Measurements from ENCODE around the gene MBD3.

MBD3 gene

DNA sequence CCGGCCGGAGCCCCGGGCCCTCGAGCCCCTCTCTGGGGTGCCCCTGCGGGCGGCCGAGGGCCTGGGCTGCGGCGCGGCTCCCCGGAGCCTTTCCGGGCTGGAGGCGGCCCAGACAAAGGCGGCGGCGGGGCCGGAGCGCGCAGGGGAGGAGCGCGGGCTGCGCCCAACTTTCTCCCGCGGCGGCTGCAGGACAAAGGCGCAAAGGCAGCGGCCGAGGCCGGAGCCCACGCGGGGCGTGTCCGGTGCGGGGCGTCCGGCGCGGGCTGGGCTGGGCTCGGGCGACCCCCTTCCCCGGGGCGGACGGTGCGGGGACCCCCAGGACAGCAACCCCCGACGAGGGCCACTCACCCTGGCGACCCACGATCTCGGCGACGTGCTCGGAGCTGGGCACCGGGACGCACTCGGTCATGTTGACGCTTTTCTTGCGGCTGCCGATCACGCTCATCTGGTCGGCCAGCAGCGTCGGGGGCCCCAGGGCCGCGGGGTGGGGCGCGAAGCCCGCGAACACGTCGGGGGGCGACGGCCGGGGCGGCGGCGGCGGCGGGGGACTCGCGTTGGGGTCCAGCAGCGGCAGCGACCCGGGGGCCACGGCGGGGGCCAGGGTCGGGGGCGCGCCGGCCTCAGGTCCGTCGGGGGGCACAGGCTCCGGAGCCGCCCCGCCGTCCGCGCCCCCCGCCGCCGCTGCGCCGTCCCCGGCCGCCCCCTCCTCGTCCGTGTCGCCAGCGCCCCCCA is 25.4 kb downstream of the MBD3 start:
- Histone ChIP-seq H3K4me1 (ENCODE audit: control insufficient read depth in 1 of 2, insufficient read depth in 2 of 2, low read length in 2 of 2) (peaks cover 0 to 13% of the 10 kb centered on the region in 2 donors), H3K27me3 (ENCODE audit: low read depth, low read length) (no peaks in the 10 kb centered on the region), H3K9me3 (ENCODE audit: control insufficient read depth in 1 of 2, low read length in 2 of 2) (no peaks in the 10 kb centered on the region), H3K27ac (ENCODE audit: low read length) (no peak overlapping the region), H3K36me3 (ENCODE audit: control insufficient read depth in 1 of 2, insufficient read depth in 2 of 2, low read length in 2 of 2) (no peaks in the 10 kb centered on the region), H3K4me3 (ENCODE audit: low read depth in 1 of 2, low read length in 2 of 2) (peak overlapping the region in 1 of 2 donors; percentile 76)

GRCh38 chr19:1566392-1567115 is 26.1 kb downstream of the MBD3 start:
- no peaks in the 10 kb centered on the region for H3K36me3 ChIP-seq (ENCODE audit: control insufficient read depth in 1 of 2, insufficient read depth in 2 of 2, low read length in 2 of 2)
- H3K9me3 ChIP-seq (ENCODE audit: control insufficient read depth in 1 of 2, low read length in 2 of 2): no peaks in the 10 kb centered on the region
- H3K4me3 ChIP-seq (ENCODE audit: low read depth in 1 of 2, low read length in 2 of 2): peak overlapping the region in 1 of 2 donors; percentile 76
- H3K27me3 ChIP-seq (ENCODE audit: low read depth, low read length): no peaks in the 10 kb centered on the region
- no peak overlapping the region for H3K27ac ChIP-seq (ENCODE audit: low read length)
- H3K4me1 ChIP-seq (ENCODE audit: control insufficient read depth in 1 of 2, insufficient read depth in 2 of 2, low read length in 2 of 2): peaks cover 0 to 13% of the 10 kb centered on the region in 2 donors

DNA sequence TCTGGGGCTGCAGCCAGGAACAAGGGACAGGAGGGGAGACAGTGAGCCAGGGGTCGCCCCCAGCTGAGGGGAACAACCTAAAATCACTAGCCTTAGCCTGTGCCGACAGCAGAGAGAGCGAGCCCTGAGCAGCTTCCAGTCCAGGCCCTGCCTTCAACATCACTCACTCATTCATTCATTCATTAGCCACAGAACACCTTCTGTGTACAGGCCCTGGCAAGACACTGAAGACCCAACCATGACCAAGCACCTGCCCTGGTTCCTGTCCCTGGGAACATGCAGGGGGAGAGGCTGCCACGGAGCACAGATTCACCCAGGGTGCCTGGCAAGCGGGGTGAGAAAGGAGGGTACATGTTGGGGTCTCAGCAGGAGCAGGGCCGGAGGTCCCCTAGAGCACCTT is 29.4 kb downstream of the MBD3 start:
- H3K27me3 ChIP-seq (ENCODE audit: low read depth, low read length): no peaks in the 10 kb centered on the region
- H3K27ac ChIP-seq (ENCODE audit: low read length): no peak overlapping the region
- no peaks in the 10 kb centered on the region for H3K36me3 ChIP-seq (ENCODE audit: control insufficient read depth in 1 of 2, insufficient read depth in 2 of 2, low read length in 2 of 2)
- no peak overlapping the region for H3K4me3 ChIP-seq (ENCODE audit: low read depth in 1 of 2, low read length in 2 of 2)
- H3K4me1 ChIP-seq (ENCODE audit: control insufficient read depth in 1 of 2, insufficient read depth in 2 of 2, low read length in 2 of 2): peaks cover 0 to 9% of the 10 kb centered on the region in 2 donors
- H3K9me3 ChIP-seq (ENCODE audit: control insufficient read depth in 1 of 2, low read length in 2 of 2): no peaks in the 10 kb centered on the region

DNA sequence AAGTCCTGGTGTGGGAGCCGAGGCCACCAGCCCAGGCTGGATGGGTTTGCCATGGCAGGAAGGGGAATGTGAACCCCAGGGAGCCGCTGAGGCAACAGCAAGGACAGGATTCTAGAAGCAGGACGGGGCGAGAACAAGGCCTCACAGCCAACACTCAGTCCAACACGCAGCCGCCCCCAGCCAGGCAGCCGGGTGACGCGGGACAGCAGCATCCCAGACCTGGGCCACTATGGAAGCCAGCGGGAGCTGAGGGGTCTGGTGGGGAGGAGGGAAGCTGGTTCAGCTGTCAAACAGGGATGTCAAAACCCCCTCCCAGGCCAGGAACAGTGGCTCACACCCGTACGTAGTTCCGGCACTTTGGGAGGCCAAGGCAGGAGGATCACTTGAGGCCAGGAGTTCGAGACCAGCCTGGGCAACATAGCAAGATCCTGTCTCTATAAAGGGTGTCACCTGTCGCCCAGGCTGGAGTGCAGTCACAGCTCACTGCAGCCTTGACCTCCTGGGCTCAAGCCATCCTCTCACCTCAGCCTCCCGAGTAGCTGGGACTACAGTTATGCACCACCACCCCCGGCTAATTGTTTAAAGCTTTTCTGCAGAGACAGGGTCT is 31.3 kb downstream of the MBD3 start:
- H3K4me3 ChIP-seq (ENCODE audit: low read depth in 1 of 2, low read length in 2 of 2): no peak overlapping the region
- no peaks in the 10 kb centered on the region for H3K9me3 ChIP-seq (ENCODE audit: control insufficient read depth in 1 of 2, low read length in 2 of 2)
- H3K27me3 ChIP-seq (ENCODE audit: low read depth, low read length): no peaks in the 10 kb centered on the region
- H3K36me3 ChIP-seq (ENCODE audit: control insufficient read depth in 1 of 2, insufficient read depth in 2 of 2, low read length in 2 of 2): peaks cover 0 to 3% of the 10 kb centered on the region in 2 donors
- H3K27ac ChIP-seq (ENCODE audit: low read length): no peak overlapping the region
- peaks cover 0 to 8% of the 10 kb centered on the region in 2 donors for H3K4me1 ChIP-seq (ENCODE audit: control insufficient read depth in 1 of 2, insufficient read depth in 2 of 2, low read length in 2 of 2)

GRCh38 chr19:1560286-1560882 is 32.3 kb downstream of the MBD3 start:
- Histone ChIP-seq H3K4me3 (ENCODE audit: low read depth in 1 of 2, low read length in 2 of 2) (no peak overlapping the region), H3K9me3 (ENCODE audit: control insufficient read depth in 1 of 2, low read length in 2 of 2) (no peaks in the 10 kb centered on the region), H3K27me3 (ENCODE audit: low read depth, low read length) (no peaks in the 10 kb centered on the region), H3K36me3 (ENCODE audit: control insufficient read depth in 1 of 2, insufficient read depth in 2 of 2, low read length in 2 of 2) (peaks cover 0 to 5% of the 10 kb centered on the region in 2 donors), H3K27ac (ENCODE audit: low read length) (no peak overlapping the region), H3K4me1 (ENCODE audit: control insufficient read depth in 1 of 2, insufficient read depth in 2 of 2, low read length in 2 of 2) (no peaks in the 10 kb centered on the region)

DNA sequence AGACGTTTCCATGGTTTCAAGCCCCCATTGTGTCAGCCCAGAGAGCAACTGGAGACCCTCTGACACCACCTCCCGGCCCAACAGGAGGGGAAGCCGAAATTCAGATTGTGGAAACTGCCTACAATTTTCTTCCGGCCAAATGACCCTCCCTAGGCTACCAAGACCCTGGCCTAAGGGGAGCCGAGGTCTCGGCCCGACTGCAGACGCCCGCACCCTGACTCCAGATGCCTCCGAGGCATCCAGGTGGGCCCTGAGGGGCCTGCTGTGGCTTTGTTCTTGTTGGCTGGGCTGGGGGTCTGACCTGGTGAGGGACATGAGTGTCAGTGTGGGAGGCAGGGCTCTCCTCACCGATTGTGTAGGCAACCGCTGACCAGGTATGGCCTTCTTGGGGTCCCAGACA is 34.1 kb downstream of the MBD3 start:
- no peak overlapping the region for H3K4me3 ChIP-seq (ENCODE audit: low read depth in 1 of 2, low read length in 2 of 2)
- H3K27ac ChIP-seq (ENCODE audit: low read length): no peak overlapping the region
- H3K36me3 ChIP-seq (ENCODE audit: control insufficient read depth in 1 of 2, insufficient read depth in 2 of 2, low read length in 2 of 2): peaks cover 0 to 5% of the 10 kb centered on the region in 2 donors
- H3K27me3 ChIP-seq (ENCODE audit: low read depth, low read length): no peaks in the 10 kb centered on the region
- no peaks in the 10 kb centered on the region for H3K9me3 ChIP-seq (ENCODE audit: control insufficient read depth in 1 of 2, low read length in 2 of 2)
- no peaks in the 10 kb centered on the region for H3K4me1 ChIP-seq (ENCODE audit: control insufficient read depth in 1 of 2, insufficient read depth in 2 of 2, low read length in 2 of 2)

DNA sequence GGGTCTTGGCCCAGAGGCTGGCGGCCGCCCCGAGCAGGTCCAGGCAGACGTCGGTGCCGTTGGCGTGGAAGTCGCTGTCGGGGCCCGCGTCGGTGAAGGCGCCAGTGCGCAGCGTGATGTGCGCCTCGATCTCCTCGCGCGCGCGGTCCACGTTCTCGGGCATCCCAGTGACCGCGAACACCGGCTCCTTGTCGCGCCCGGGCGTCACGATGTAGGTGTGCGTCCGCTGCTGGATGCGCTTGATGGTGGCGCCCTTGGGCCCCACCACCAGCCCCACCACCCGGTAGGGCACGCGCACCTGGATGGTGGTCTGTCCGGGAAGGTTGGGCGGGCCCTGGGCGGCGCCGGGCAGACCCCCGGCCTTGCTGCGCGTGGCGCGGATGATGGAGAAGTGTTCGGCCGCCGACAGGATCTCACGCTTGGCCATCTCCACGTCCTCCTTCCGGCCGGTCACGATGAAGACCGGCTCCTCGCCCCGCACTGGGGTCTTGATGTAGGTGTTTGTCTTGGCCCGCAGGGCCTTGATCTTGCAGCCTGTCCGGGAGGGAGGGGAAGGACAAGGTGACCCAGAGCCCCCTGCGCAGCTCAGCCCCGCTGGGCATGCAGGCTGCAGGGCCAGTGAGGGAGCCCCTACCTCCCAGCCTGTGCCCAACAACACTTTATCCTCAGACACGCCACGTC is 36.1 kb downstream of the MBD3 start:
- Histone ChIP-seq H3K27me3 (ENCODE audit: low read depth, low read length) (no peaks in the 10 kb centered on the region), H3K4me3 (ENCODE audit: low read depth in 1 of 2, low read length in 2 of 2) (no peak overlapping the region), H3K36me3 (ENCODE audit: control insufficient read depth in 1 of 2, insufficient read depth in 2 of 2, low read length in 2 of 2) (peaks cover 0 to 5% of the 10 kb centered on the region in 2 donors)

DNA sequence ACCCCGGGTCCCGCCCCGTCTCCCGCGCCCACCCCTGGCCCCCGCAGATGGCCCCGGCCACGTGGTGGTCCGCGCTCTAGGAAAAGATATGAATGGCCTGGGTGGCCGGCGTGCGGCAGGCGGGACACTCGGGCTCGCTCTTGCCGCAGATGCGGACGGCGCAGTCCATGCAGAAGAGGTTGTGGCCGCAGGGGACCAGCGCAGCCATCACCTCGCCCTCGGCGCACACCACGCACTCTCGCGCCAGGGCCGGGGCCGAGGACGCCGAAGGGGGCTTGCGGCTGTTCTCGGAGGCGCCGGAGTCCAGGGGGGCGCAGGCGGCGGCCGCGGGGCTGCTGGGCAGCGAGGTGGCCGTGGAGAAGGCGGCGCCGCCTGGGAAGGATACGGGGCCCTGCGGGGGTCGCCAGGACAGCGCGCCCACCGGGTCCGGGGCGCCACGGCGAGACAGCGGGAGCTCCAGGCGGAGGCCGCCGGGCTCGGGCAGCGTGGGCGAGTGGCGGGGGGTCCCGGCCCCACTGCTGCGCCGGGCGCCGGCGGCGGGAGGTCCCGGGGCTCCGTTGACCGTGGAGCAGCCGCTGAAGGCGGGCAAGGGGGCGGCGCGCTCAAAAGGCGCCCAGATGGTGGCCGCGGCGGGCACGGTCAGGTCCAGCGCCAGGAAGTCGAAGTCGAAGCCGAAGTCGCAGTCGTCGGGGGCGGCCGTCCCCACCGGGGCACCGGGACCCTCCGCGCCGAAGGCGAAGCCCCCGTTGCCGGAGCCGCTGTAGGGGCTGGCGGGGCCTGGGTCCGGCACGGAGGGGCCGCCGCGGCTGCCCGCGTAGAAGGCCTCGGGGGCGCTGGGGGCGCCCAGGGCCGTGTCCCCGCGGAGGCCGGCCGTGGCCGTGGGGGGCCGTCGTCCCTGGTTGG is 36.9 kb downstream of the MBD3 start:
- H3K27ac ChIP-seq (ENCODE audit: low read length): no peak overlapping the region
- no peak overlapping the region for H3K4me3 ChIP-seq (ENCODE audit: low read depth in 1 of 2, low read length in 2 of 2)
- no peaks in the 10 kb centered on the region for H3K9me3 ChIP-seq (ENCODE audit: control insufficient read depth in 1 of 2, low read length in 2 of 2)
- H3K27me3 ChIP-seq (ENCODE audit: low read depth, low read length): no peaks in the 10 kb centered on the region
- H3K36me3 ChIP-seq (ENCODE audit: control insufficient read depth in 1 of 2, insufficient read depth in 2 of 2, low read length in 2 of 2): peaks cover 0 to 5% of the 10 kb centered on the region in 2 donors
- H3K4me1 ChIP-seq (ENCODE audit: control insufficient read depth in 1 of 2, insufficient read depth in 2 of 2, low read length in 2 of 2): no peaks in the 10 kb centered on the region

More for the DNA sequence above, 36.1 kb downstream of the MBD3 start:
- Histone ChIP-seq H3K4me1 (ENCODE audit: control insufficient read depth in 1 of 2, insufficient read depth in 2 of 2, low read length in 2 of 2) (no peaks in the 10 kb centered on the region), H3K9me3 (ENCODE audit: control insufficient read depth in 1 of 2, low read length in 2 of 2) (no peaks in the 10 kb centered on the region), H3K27ac (ENCODE audit: low read length) (no peak overlapping the region)

GRCh38 chr19:1554968-1555367 is 37.7 kb downstream of the MBD3 start:
- no peaks in the 10 kb centered on the region for H3K9me3 ChIP-seq (ENCODE audit: control insufficient read depth in 1 of 2, low read length in 2 of 2)
- no peaks in the 10 kb centered on the region for H3K4me1 ChIP-seq (ENCODE audit: control insufficient read depth in 1 of 2, insufficient read depth in 2 of 2, low read length in 2 of 2)
- H3K27ac ChIP-seq (ENCODE audit: low read length): no peak overlapping the region
- no peaks in the 10 kb centered on the region for H3K27me3 ChIP-seq (ENCODE audit: low read depth, low read length)
- peaks cover 0 to 5% of the 10 kb centered on the region in 2 donors for H3K36me3 ChIP-seq (ENCODE audit: control insufficient read depth in 1 of 2, insufficient read depth in 2 of 2, low read length in 2 of 2)
- no peak overlapping the region for H3K4me3 ChIP-seq (ENCODE audit: low read depth in 1 of 2, low read length in 2 of 2)

- no peak overlapping the region for H3K27ac ChIP-seq (ENCODE audit: low read length)
Observed at GRCh38 chr19:1553415-1553814, 39.2 kb downstream of the MBD3 start.

More at GRCh38 chr19:1553415-1553814, 39.2 kb downstream of the MBD3 start:
- no peaks in the 10 kb centered on the region for H3K27me3 ChIP-seq (ENCODE audit: low read depth, low read length)
- no peaks in the 10 kb centered on the region for H3K9me3 ChIP-seq (ENCODE audit: control insufficient read depth in 1 of 2, low read length in 2 of 2)
- H3K4me1 ChIP-seq (ENCODE audit: control insufficient read depth in 1 of 2, insufficient read depth in 2 of 2, low read length in 2 of 2): no peaks in the 10 kb centered on the region
- H3K36me3 ChIP-seq (ENCODE audit: control insufficient read depth in 1 of 2, insufficient read depth in 2 of 2, low read length in 2 of 2): peaks cover 0 to 5% of the 10 kb centered on the region in 2 donors
- no peak overlapping the region for H3K4me3 ChIP-seq (ENCODE audit: low read depth in 1 of 2, low read length in 2 of 2)
